AG09309 (cell line): ENCODE data around the gene ZNF556.
"Not testable (repeated sequence)": the region's sequence is repeated elsewhere in the genome, so short reads cannot be mapped to it uniquely, and the experiment has no call there.

ENCODE experiments used
- DNase-seq: peaks from one replicate; pipeline ENCODE4 v3.0.0-alpha.2; 2010; ENCODE audit warnings: low read depth
- H3K4me3 ChIP-seq: 2 replicates; pipeline ENCODE4 v1.5.1; 2011; ENCODE audit warnings: mild to moderate bottlenecking, low read depth, low read length, moderate library complexity; ENCODE audit not compliant: control insufficient read depth
- CTCF ChIP-seq: IDR thresholded peaks from 2 replicates; pipeline ENCODE4 v1.5.1; 2011; ENCODE audit warnings: mild to moderate bottlenecking, low read depth, low read length, inconsistent platforms; ENCODE audit not compliant: insufficient read depth, control insufficient read depth; ENCODE audit errors: missing control alignments

Gene ZNF556

DNA sequence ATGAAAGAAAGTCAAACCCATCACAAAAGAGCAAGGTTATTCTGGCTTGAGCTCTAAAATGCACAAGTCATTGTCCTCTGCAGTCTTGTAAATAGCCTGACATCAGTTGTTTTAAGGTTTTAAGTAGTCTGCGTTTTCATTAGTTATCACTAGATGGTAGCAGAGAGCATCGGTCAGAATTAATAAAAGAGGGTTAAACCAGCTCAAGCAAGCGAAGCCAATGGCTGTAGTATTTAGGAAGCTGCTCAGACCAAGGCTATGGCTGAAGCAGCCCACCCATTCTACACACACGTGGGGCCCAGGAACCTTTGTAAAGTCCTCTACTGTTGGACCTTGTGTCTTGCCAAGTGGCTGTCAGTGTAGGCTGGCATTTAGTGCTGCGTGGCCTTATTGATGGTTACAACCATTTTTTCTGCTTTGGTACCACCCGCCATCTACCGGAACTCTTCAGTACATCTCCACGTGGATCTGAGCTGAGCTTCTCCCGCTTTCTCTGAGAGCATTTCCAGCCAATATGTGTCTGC is 20.3 kb downstream of the ZNF556 start:
- no peak overlapping the region for H3K4me3 ChIP-seq
- DNase-seq, result peak; percentile 37
- peak; percentile 57 for TF ChIP-seq CTCF

DNA sequence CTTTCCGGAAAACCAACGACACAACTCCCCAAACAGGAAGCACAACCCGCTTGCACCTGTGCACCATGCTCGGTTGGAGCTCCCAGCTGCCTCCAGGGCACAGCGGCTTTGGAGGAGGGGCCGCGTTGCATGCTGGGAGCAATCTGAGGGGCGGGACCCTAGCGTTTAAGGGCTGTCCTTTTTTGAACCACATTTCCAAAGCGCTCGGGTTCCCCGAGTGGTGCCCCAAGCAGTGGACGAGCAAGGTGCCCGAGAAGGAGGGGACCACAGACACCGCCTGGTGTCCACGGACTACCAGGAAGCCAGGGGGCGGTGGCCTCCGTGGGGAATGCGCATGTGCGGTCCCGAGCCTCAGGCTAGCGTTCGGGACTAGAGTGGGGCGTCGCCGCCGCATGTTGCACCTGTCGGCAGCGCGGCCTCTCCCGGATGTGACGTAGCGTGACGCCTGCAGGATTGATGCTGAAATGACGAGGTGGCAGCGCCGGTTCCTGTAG is 21.6 kb downstream of the ZNF556 start:
- TF ChIP-seq CTCF, result peak; percentile 6
- DNase-seq, result no peak
- peak overlapping the region; percentile 68 for H3K4me3 ChIP-seq

DNA sequence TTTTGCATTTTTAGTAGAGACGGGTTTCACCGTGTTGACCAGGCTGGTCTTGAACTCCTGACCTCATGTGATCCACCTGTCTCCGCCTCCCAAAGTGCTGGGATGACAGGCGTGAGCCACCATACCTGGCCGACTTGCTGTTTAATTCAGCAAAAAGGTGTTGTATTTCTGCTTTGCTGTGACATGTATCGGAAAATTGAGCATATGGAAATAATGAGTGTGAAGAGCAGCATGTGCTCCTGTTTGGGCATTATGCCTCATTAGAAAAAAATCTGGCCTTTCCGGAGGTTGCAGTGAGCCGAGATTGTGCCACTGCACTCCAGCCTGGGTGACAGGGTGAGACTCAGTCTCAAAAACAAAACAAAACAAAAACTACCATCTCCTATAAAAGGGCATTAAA is 23.4 kb downstream of the ZNF556 start:
- DNase-seq, H3K4me3 ChIP-seq: not testable (repeated sequence)

GRCh38 chr19:2896694-2897093 is 29.6 kb downstream of the ZNF556 start:
- no peak for TF ChIP-seq CTCF
- no peak for DNase-seq
- H3K4me3 ChIP-seq, result no peak overlapping the region

DNA sequence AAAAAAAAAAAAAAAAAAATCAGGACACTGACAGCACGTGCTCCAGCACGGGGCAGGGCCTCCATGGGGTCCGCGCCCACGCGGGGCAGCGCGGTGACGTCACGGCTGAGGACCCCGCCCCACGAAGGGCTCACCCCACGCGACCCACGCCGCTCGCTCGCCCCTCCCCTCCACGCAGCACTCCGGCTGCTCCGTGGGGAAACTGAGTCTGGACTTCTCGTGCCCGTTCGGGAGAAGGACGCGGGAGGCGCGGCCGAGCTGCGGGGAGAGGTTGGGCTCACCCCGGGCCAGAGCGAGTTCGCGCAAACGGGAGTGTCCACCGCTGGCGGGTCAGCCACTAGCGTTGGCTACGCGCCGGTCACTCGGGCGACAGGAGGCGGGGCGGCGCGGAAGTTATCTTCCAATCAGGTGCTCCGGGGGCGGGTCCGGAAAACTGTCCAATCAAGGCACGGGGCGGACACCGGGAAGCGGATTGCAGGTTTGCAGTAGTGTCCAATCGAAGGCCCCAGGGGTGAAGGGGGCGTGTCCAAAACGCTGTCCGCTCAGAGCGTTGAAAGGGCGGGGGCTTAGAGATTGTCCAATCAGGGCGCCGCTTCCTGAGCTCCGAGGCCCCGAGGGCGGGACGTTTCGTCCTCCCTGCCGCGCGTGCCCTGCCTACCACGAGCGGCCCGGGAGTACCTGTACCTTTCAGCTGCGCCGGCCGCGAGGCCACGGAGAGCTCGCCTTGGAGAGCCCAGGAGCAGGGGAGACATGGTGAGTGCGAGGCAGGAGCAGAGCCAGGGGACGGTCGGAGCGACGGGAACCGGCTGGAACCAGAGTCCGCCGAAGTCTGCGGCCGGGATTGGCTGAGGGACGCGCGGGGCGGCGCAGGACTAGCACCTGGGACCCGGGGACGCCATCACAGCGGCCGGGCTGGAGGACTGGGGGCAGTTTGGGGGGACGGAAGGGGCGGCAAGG is 33.4 kb downstream of the ZNF556 start, which contains the start of gene ZNF57:
Gene ZNF57 (plus strand): TSS at position 633 of the 957 bp plus-strand sequence. CDS start 118 bp downstream, at position 751.
- DNase-seq, result peak; percentile 95
- no peak for TF ChIP-seq CTCF

DNA sequence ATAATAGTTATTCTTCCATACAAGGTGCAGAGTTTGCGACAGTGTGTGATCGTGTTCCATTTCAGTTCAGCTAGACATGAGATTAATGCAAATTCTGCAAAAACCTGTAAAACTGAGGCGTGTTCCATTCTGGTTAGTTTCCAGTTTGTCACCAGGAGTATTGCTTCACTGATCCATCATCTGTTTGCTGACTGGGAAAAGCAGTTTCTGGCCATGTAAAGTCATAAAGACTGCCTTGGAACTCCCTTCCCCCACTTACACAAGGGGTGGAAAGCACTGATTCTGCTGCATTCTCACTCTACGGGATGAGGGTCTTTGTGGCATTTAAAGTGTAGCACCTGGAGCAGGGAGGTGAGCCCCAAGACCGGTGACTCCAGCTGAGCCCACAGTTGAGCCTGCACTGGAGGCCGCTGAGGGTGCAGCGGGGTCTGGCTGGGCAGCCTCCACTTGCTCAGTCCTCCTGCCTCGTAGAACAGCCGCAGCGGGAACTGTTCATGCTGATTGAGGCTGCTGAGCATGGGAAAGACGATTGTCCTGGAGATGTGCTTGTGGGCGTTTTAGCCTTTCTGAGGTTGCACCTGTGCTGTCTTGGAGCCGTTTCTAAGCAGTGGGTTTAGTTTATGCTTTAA is 35.6 kb downstream of the ZNF556 start:
- no peak for DNase-seq
- no peak for TF ChIP-seq CTCF
- H3K4me3 ChIP-seq, result no peak overlapping the region

More for the DNA sequence above, 33.4 kb downstream of the ZNF556 start, which contains the start of gene ZNF57:
- peak within 1 kb of the TSS; percentile 81 for H3K4me3 ChIP-seq

- not testable (repeated sequence) for H3K4me3 ChIP-seq, DNase-seq
Observed at GRCh38 chr19:2903326-2903725, 36.2 kb downstream of the ZNF556 start.
